GM12873 (cell line): ENCODE results near the gene SPATA24.

ENCODE experiments used
- CTCF ChIP-seq: IDR thresholded peaks from 2 replicates; pipeline ENCODE4 v1.5.1; 2012; ENCODE audit warnings: low read depth, mild to moderate bottlenecking, moderate library complexity, low read length, control low read depth; ENCODE audit not compliant: insufficient read depth; ENCODE audit errors: missing control alignments

SPATA24 gene

GRCh38 chr5:139360384-139360783, 43.5 kb downstream of the SPATA24 start:
- TF ChIP-seq CTCF: no peak

- TF ChIP-seq CTCF: no peak
Observed at GRCh38 chr5:139358064-139358463, 45.8 kb downstream of the SPATA24 start.

- TF ChIP-seq CTCF: no peak
Observed at GRCh38 chr5:139354186-139354585, 49.7 kb downstream of the SPATA24 start.
